ENCODE data around the gene SPINDOC.

SPINDOC gene

GRCh38 chr11:63876616-63877015 lies 63.4 kb downstream of the SPINDOC start:
- in situ Hi-C loops (cut with MboI; ENCODE audit: low sequenced_read_pairs), result no loop called here

Data from HL-60/S4 treated with phorbol 12-myristate 13-acetate at 8.2 ng/mL for 4 days and 3 days (cell line).